Epithelial cell of esophagus (primary cell): Measurements from ENCODE around the gene SALL2.

Experiments used
- DNase-seq: peaks from one replicate; pipeline ENCODE4 v3.0.0; 2010; ENCODE audit warnings: low read depth
- H3K4me3 ChIP-seq: 2 replicates; pipeline ENCODE4 v1.5.1; 2011; ENCODE audit warnings: mild to moderate bottlenecking, low read length, control low read depth
- CTCF ChIP-seq: IDR thresholded peaks from 2 replicates; pipeline ENCODE4 v1.5.1; 2011; ENCODE audit warnings: low read depth, mild to moderate bottlenecking, low read length, control low read depth, inconsistent platforms; ENCODE audit not compliant: insufficient read depth; ENCODE audit errors: missing control alignments

Gene SALL2

DNA sequence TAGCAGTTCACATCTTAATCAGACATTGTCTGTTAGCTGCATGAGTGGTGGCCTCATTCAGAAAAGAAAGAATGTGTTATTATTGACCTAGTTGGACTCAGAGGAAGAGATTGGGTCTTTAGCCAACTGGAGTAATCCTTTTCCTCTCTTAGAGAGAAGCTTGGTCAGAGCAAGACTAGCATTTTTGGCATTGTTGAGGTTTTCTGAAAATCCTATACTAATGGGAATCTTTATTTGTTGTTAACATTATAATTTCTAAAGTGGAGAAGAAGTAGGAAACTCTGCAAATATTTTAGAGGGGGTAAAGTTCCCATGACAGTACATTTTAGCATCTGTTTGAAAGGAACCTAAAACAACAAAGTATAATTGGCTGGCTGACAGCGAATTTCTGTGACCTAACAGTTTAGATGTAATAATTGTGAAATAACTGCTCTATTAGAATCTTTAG lies 39.5 kb downstream of the SALL2 start:
- H3K4me3 ChIP-seq: no peak overlapping the region
- TF ChIP-seq CTCF: no peak
- no peak for DNase-seq

DNA sequence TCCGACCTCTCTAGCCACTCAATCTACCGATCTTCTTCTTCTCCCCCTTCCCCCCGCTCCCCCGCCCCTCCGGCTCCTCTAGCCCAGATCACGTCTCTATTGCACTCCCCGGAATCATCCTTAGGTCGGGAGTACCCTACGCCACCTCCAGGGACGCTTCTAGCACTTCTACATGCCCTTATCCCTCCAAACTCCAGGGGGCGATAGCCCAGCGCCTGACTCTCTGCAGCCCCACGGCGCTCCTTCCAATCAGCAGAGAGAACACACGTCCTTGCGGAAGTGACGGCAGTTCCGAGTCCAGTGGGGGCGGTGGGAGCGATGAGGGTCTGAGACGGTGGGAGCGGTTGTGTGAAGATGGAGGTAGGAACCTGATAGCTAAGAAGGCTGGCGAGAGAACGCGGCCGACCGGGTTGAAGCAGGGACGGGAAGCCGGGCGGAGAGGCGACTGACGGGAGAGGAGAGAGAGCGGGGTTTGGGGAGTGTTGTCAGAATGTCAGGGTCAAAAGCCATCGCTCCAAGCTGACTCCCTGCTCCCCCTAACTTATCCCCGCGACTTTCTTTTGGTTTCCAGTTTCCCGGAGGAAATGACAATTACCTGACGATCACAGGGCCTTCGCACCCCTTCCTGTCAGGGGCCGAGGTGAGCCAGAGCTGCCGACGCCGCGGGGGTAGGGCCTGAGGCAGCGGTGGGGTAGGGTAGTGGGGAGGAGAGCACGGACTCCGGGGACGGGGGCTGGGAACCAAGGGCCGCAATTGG lies 49.0 kb downstream of the SALL2 start, which contains the start of the genes RAB2B and TOX4:
RAB2B (minus strand) TSS at position 35 of the 757 bp plus-strand sequence. CDS start 87 bp downstream, outside the sequence.
TOX4 (plus strand) TSS at position 271 of the 757 bp plus-strand sequence; CDS start at position 355, 84 bp downstream.
- TF ChIP-seq CTCF: peak; percentile 99
- DNase-seq: peak; percentile 99
- peak within 1 kb of the TSS; percentile 98 for H3K4me3 ChIP-seq

DNA sequence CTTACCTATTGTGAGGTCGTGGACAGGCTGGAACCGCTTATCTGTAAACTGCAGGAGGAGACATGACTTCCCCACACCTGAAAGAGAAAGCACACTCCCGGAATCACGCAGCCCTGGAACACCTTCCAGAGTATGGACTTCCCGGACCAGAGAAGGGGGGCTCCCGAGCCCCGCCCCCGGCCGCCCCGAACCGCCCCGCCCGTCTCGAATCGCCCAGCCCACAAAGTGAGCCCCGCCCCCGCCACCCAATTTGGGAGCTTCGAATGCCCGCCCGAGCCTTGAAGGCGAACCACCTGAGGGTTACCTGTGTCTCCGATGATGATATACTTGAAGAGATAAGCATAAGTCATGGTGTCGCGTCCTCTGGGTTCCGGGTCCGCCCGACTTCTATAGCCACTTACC lies 49.6 kb downstream of the SALL2 start:
- DNase-seq: peak; percentile 90
- no peak for TF ChIP-seq CTCF
- peak overlapping the region; percentile 98 for H3K4me3 ChIP-seq

DNA sequence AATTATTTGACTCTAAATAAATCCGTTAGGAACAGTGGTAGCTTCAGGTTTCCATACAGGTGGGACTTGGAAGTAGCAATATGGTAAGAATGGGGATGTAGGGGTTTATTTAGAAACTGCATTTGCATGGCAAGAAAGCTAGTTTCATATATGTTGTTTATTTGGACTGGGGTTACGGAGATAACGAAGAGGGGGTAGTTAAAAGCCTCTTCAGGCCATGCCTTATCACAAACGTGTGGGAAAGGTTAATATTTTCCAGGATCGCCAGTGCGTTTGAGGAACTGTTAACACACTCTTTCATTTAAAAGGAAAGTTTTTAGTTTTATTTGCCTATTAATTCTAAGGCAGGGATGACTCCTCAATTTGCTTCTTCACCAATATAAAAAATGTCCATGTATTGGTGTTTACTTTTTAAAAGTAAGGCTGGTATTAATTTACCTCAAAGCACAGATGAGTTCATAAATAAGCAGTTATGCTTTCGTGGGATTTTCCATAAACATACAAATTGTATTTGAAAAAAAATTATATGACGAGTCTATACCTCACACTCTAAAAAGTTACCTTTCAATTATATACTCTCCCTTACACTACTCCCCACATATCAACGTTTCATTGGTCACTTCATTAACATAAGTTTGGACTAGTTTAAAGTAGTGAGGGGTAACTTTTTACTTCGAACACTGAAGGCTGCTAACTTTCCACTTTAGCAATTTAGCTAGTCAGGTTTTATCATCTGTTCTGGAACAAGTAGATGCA lies 50.2 kb downstream of the SALL2 start:
- DNase-seq: no peak
- no peak for TF ChIP-seq CTCF
- peak overlapping the region; percentile 98 for H3K4me3 ChIP-seq
